ENCODE data around the gene ADCY4. TPM values are rescaled to one million over a fixed set of nuclear protein-coding genes. Genes with fewer than 3 reads are reported as not detected.

ADCY4 gene
- total and polyA plus RNA-seq, 2 of the 13 experiments (the other 11 are each of a cell fraction or from before 2014, with no cell fraction given), result 0.03 TPM; not detected in 1

- TF ChIP-seq ZBTB25 (CRISPR knock-in tag; IDR thresholded peaks at IDR 0.05) (peak; percentile 70), SOX5 (CRISPR knock-in tag; IDR thresholded peaks at IDR 0.05; ENCODE audit: borderline replicate concordance) (peak; percentile 56), HMG20B (CRISPR knock-in tag; conservative IDR thresholded peaks at IDR 0.05) (peak; percentile 53; the same call in 1 of the 2 replicates), RERE (CRISPR knock-in tag; IDR thresholded peaks at IDR 0.05; ENCODE audit: low read depth) (no peak; the same call in 1 of the 2 replicates), GABPB1 (CRISPR knock-in tag; IDR thresholded peaks at IDR 0.05) (peak; percentile 82), HINFP (CRISPR knock-in tag; IDR thresholded peaks at IDR 0.05; ENCODE audit: low read depth) (peak; percentile 92), ZSCAN5A (CRISPR knock-in tag; IDR thresholded peaks at IDR 0.05; ENCODE audit: borderline replicate concordance) (no peak), MXD3 (CRISPR knock-in tag; IDR thresholded peaks at IDR 0.05) (peak; percentile 98), ZNF235 (CRISPR knock-in tag; IDR thresholded peaks at IDR 0.05; ENCODE audit: borderline replicate concordance) (peak; percentile 90), POLR2G (IDR thresholded peaks at IDR 0.05; ENCODE audit: low read depth, low read length) (no peak), AFF4 (CRISPR knock-in tag; IDR thresholded peaks at IDR 0.05) (peak; percentile 56; the same call in 1 of the 2 replicates), KLF11 (CRISPR knock-in tag; IDR thresholded peaks at IDR 0.05) (peak; percentile 64; the same call in 1 of the 2 replicates), PHF21A (CRISPR knock-in tag; IDR thresholded peaks at IDR 0.05) (peak; percentile 67; the same call in 1 of the 2 replicates), MXI1 (IDR thresholded peaks at IDR 0.05; ENCODE audit: borderline replicate concordance, low read depth, low read length) (no peak)
These were observed 2.4 kb downstream of the ADCY4 start (continued) for GRCh38 chr14:24332268-24332993.

All from HepG2 (cell line).